HEK293 (cell line): ENCODE results near the gene OPN1LW.

Source experiments
- CTCF ChIA-PET: fragments of 350-600 bp; formaldehyde crosslinking; extraction: SDS; loops from one replicate; lab custom pipeline; 2021; ENCODE audit warnings: antibody characterized with exemption; lab: Yijun Ruan, JAX
- POLR2A ChIA-PET: fragments of 300-600 bp; formaldehyde crosslinking; extraction: SDS; loops from one replicate; lab custom pipeline; 2020; ENCODE audit warnings: antibody characterized with exemption, inconsistent platforms; lab: Yijun Ruan, JAX
- H3K27ac ChIP-seq: fragments of 200-500 bp; sonication (Bioruptor generic); 2 replicates; pipeline ENCODE4 v1.5.1; 2014; ENCODE audit warnings: low read depth, low read length, control low read depth, inconsistent platforms; ENCODE audit errors: extremely low read depth
- H3K36me3 ChIP-seq, 2 experiments: fragments of 200-500 bp in 1 of 2; sonication (Bioruptor generic) in 1 of 2; 1 replicate in 1 of 2; 2 replicates in 1 of 2; pipeline ENCODE4 v1.5.1; 2014 to 2017; ENCODE audit warnings: inconsistent platforms in 2 of 2, low read length in 2 of 2; ENCODE audit not compliant: control insufficient read depth in 2 of 2, insufficient read depth in 1 of 2
- H3K4me1 ChIP-seq: fragments of 200-500 bp; sonication (Bioruptor generic); 2 replicates; pipeline ENCODE4 v1.5.1; 2014; ENCODE audit warnings: mild to moderate bottlenecking, low read length, inconsistent platforms; ENCODE audit not compliant: control insufficient read depth, insufficient read depth
- H3K4me3 ChIP-seq: 2 replicates; pipeline ENCODE4 v1.5.1; 2011; ENCODE audit warnings: low read depth, mild to moderate bottlenecking, control low read depth, low read length, moderate library complexity
- H3K9me3 ChIP-seq: fragments of 200-500 bp; sonication (Bioruptor generic); 2 replicates; pipeline ENCODE4 v1.5.1; 2014; ENCODE audit warnings: low read depth, low read length, inconsistent platforms; ENCODE audit not compliant: control insufficient read depth, insufficient read depth
- BCL11A ChIP-seq: fragments of 450-650 bp; formaldehyde crosslinking; IDR thresholded peaks from 2 replicates; pipeline ENCODE4 v1.5.1; 2016; ENCODE audit warnings: low read depth, missing biosample characterization, missing genetic modification characterization
- GLI2 ChIP-seq: fragments of 450-650 bp; formaldehyde crosslinking; IDR thresholded peaks from 2 replicates; pipeline ENCODE4; 2017; ENCODE audit warnings: missing biosample characterization, missing genetic modification characterization, low read depth, borderline replicate concordance
- OVOL3 ChIP-seq: fragments of 450-650 bp; formaldehyde crosslinking; IDR thresholded peaks from 2 replicates; pipeline ENCODE4 v1.5.1; 2016; ENCODE audit warnings: missing biosample characterization, missing genetic modification characterization
- RBAK ChIP-seq: fragments of 450-650 bp; formaldehyde crosslinking; IDR thresholded peaks from 2 replicates; pipeline ENCODE4 v1.5.1; 2016; ENCODE audit warnings: missing biosample characterization, missing genetic modification characterization
- TRIM28 ChIP-seq: IDR thresholded peaks from 2 replicates; pipeline ENCODE4 v1.6.1; 2011; ENCODE audit warnings: low read length, control low read depth, borderline replicate concordance
- ZNF112 ChIP-seq: fragments of 450-650 bp; formaldehyde crosslinking; IDR thresholded peaks from 2 replicates; pipeline ENCODE4 v1.5.0; 2017; ENCODE audit warnings: missing biosample characterization, missing genetic modification characterization
- ZNF140 ChIP-seq: fragments of 450-650 bp; formaldehyde crosslinking; IDR thresholded peaks from 2 replicates; pipeline ENCODE4 v1.5.1; 2016; ENCODE audit warnings: missing biosample characterization, missing genetic modification characterization
- ZNF148 ChIP-seq: fragments of 450-650 bp; formaldehyde crosslinking; IDR thresholded peaks from 2 replicates; pipeline ENCODE4 v1.5.0; 2017; ENCODE audit warnings: missing biosample characterization, missing genetic modification characterization, borderline replicate concordance
- ZNF488 ChIP-seq: fragments of 450-650 bp; formaldehyde crosslinking; IDR thresholded peaks from 2 replicates; pipeline ENCODE4 v1.5.1; 2016; ENCODE audit warnings: missing biosample characterization, missing genetic modification characterization
- ZNF530 ChIP-seq: fragments of 450-650 bp; formaldehyde crosslinking; IDR thresholded peaks from 2 replicates; pipeline ENCODE4 v1.5.1; 2016; ENCODE audit warnings: low read depth, missing biosample characterization, missing genetic modification characterization
- ZNF560 ChIP-seq: fragments of 450-650 bp; formaldehyde crosslinking; IDR thresholded peaks from 2 replicates; pipeline ENCODE4 v1.5.1; 2017; ENCODE audit warnings: missing biosample characterization, missing genetic modification characterization, borderline replicate concordance
- ZNF596 ChIP-seq: fragments of 450-650 bp; IDR thresholded peaks from 2 replicates; pipeline ENCODE4 v1.5.0; 2018; ENCODE audit warnings: missing biosample characterization, mild to moderate bottlenecking, missing genetic modification characterization, moderate library complexity
- ZNF701 ChIP-seq: fragments of 450-650 bp; formaldehyde crosslinking; IDR thresholded peaks from 2 replicates; pipeline ENCODE4 v1.5.1; 2016; ENCODE audit warnings: missing biosample characterization, missing genetic modification characterization
- ZNF776 ChIP-seq: fragments of 450-650 bp; formaldehyde crosslinking; IDR thresholded peaks from 2 replicates; pipeline ENCODE4 v1.5.0; 2017; ENCODE audit warnings: missing biosample characterization, missing genetic modification characterization, borderline replicate concordance
- ZSCAN30 ChIP-seq: fragments of 450-650 bp; IDR thresholded peaks from 2 replicates; pipeline ENCODE4 v1.5.1; 2018; ENCODE audit warnings: missing biosample characterization, mild to moderate bottlenecking, missing genetic modification characterization, moderate library complexity
- TF ChIP-seq, protein P1 (sequence below): fragments of 450-650 bp; formaldehyde crosslinking; IDR thresholded peaks from 2 replicates; pipeline ENCODE4 v1.5.1; 2017; ENCODE audit warnings: missing biosample characterization, missing genetic modification characterization
- TF ChIP-seq, protein P2 (sequence below): fragments of 450-650 bp; formaldehyde crosslinking; IDR thresholded peaks from 2 replicates; pipeline ENCODE4 v1.5.1; 2016; ENCODE audit warnings: missing biosample characterization, missing genetic modification characterization
- TF ChIP-seq, protein P3 (sequence below): fragments of 450-650 bp; formaldehyde crosslinking; IDR thresholded peaks from 2 replicates; pipeline ENCODE4 v1.5.1; 2016; ENCODE audit warnings: missing biosample characterization, missing genetic modification characterization, borderline replicate concordance

Gene OPN1LW

DNA sequence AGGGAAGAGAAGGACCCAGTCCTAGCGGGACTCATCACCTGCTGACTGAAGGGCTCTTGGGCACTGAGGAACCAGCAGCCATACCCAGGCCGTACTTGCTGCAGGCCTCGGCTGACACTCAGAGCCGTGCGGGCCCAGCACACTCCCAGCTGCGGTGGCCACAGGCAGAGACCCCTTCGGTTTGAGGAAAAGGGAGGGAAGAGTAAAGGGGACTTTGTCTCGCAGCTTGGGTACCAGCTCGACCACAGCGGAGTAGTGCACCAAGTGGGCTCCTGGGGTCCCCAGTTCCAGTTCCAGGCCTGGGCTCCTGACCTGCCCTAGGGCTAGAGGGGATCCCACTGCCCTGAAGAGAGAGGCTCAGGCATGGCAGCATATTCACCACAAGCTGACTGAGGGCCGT is 17.9 kb upstream of the OPN1LW start:
- Histone ChIP-seq H3K36me3 (no peaks in the 10 kb centered on the region), H3K4me3 (no peak overlapping the region), H3K27ac (no peak overlapping the region), H3K4me1 (no peaks in the 10 kb centered on the region), H3K9me3 (no peaks in the 10 kb centered on the region)
- CTCF ChIA-PET: no interaction called here
- POLR2A ChIA-PET: no interaction called here
- TF ChIP-seq GLI2 (tag by site-specific recombination): no peak
- TF ChIP-seq, all 188 proteins: peak for 0

GRCh38 chrX:154131955-154132354 is 12.1 kb upstream of the OPN1LW start:
- ChIA-PET CTCF (interaction anchor here (0.5 to 0.9 kb wide), 5 partner anchors 9 to 207 kb away, joined by 3 to 5 read pairs (median 3); no protein-coding TSS in a partner anchor), POLR2A (no interaction called here)
- no peaks in the 10 kb centered on the region for H3K36me3 ChIP-seq
- H3K4me3 ChIP-seq: no peak overlapping the region
- no peaks in the 10 kb centered on the region for H3K9me3 ChIP-seq
- TF ChIP-seq ZNF776 (tag by site-specific recombination): no peak
- TF ChIP-seq ZNF560 (tag by site-specific recombination): no peak
- no peak for TF ChIP-seq ZNF488 (tag by site-specific recombination)
- no peak for TF ChIP-seq ZNF596 (tag by site-specific recombination)
- no peak for TF ChIP-seq ZNF530 (tag by site-specific recombination)
- no peak for TF ChIP-seq RBAK (tag by site-specific recombination)
- no peak for TF ChIP-seq ZNF701 (tag by site-specific recombination)
- no peak for TF ChIP-seq ZNF112 (tag by site-specific recombination)
- TF ChIP-seq, protein P1, sequence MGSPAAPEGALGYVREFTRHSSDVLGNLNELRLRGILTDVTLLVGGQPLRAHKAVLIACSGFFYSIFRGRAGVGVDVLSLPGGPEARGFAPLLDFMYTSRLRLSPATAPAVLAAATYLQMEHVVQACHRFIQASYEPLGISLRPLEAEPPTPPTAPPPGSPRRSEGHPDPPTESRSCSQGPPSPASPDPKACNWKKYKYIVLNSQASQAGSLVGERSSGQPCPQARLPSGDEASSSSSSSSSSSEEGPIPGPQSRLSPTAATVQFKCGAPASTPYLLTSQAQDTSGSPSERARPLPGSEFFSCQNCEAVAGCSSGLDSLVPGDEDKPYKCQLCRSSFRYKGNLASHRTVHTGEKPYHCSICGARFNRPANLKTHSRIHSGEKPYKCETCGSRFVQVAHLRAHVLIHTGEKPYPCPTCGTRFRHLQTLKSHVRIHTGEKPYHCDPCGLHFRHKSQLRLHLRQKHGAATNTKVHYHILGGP (tag by site-specific recombination): no peak
- TF ChIP-seq, protein P2, sequence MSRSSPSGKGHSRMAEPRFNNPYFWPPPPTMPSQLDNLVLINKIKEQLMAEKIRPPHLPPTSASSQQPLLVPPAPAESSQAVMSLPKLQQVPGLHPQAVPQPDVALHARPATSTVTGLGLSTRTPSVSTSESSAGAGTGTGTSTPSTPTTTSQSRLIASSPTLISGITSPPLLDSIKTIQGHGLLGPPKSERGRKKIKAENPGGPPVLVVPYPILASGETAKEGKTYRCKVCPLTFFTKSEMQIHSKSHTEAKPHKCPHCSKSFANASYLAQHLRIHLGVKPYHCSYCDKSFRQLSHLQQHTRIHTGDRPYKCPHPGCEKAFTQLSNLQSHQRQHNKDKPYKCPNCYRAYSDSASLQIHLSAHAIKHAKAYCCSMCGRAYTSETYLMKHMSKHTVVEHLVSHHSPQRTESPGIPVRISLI (tag by site-specific recombination): no peak
- no peak for TF ChIP-seq ZNF148 (tag by site-specific recombination)
- no peak for TF ChIP-seq TRIM28
- no peak for TF ChIP-seq ZSCAN30 (tag by site-specific recombination)
- no peak for TF ChIP-seq BCL11A (tag by site-specific recombination)
- no peak for TF ChIP-seq OVOL3 (tag by site-specific recombination)
- TF ChIP-seq, protein P3, sequence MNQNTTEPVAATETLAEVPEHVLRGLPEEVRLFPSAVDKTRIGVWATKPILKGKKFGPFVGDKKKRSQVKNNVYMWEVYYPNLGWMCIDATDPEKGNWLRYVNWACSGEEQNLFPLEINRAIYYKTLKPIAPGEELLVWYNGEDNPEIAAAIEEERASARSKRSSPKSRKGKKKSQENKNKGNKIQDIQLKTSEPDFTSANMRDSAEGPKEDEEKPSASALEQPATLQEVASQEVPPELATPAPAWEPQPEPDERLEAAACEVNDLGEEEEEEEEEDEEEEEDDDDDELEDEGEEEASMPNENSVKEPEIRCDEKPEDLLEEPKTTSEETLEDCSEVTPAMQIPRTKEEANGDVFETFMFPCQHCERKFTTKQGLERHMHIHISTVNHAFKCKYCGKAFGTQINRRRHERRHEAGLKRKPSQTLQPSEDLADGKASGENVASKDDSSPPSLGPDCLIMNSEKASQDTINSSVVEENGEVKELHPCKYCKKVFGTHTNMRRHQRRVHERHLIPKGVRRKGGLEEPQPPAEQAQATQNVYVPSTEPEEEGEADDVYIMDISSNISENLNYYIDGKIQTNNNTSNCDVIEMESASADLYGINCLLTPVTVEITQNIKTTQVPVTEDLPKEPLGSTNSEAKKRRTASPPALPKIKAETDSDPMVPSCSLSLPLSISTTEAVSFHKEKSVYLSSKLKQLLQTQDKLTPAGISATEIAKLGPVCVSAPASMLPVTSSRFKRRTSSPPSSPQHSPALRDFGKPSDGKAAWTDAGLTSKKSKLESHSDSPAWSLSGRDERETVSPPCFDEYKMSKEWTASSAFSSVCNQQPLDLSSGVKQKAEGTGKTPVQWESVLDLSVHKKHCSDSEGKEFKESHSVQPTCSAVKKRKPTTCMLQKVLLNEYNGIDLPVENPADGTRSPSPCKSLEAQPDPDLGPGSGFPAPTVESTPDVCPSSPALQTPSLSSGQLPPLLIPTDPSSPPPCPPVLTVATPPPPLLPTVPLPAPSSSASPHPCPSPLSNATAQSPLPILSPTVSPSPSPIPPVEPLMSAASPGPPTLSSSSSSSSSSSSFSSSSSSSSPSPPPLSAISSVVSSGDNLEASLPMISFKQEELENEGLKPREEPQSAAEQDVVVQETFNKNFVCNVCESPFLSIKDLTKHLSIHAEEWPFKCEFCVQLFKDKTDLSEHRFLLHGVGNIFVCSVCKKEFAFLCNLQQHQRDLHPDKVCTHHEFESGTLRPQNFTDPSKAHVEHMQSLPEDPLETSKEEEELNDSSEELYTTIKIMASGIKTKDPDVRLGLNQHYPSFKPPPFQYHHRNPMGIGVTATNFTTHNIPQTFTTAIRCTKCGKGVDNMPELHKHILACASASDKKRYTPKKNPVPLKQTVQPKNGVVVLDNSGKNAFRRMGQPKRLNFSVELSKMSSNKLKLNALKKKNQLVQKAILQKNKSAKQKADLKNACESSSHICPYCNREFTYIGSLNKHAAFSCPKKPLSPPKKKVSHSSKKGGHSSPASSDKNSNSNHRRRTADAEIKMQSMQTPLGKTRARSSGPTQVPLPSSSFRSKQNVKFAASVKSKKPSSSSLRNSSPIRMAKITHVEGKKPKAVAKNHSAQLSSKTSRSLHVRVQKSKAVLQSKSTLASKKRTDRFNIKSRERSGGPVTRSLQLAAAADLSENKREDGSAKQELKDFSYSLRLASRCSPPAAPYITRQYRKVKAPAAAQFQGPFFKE (tag by site-specific recombination): no peak
- no peak for TF ChIP-seq ZNF140 (tag by site-specific recombination)
- no peak overlapping the region for H3K27ac ChIP-seq
- H3K4me1 ChIP-seq: no peaks in the 10 kb centered on the region
